GM12878 (cell line): Measurements from ENCODE around the gene INF2. TPM values are rescaled to one million over a fixed set of nuclear protein-coding genes. Genes with fewer than 3 reads are reported as not detected.

Experiments
- ASH2L ChIP-seq: fragments of 300-600, 200-600 bp; sonication (generic); IDR thresholded peaks from 2 replicates; pipeline ENCODE4 v1.6.1; 2017; ENCODE audit warnings: low read depth, mild to moderate bottlenecking, borderline replicate concordance
- BHLHE40 ChIP-seq, 2 experiments: fragments of 450-650 bp in 1 of 2; IDR thresholded peaks; 2 replicates each; pipeline ENCODE4 v1.6.1; 2011 to 2017; ENCODE audit warnings: low read depth in 2 of 2, borderline replicate concordance in 1 of 2, improper control_type of control experiment in 1 of 2, low read length in 1 of 2, mild to moderate bottlenecking in 1 of 2
- CHD1 ChIP-seq: IDR thresholded peaks from 2 replicates; pipeline ENCODE4 v1.6.1; 2012; ENCODE audit warnings: low read depth, low read length, improper control_type of control experiment
- CHD2 ChIP-seq: IDR thresholded peaks from 2 replicates; pipeline ENCODE4 v1.6.1; 2011; ENCODE audit warnings: low read depth, low read length, improper control_type of control experiment, borderline replicate concordance
- CTCF ChIP-seq, 3 experiments: IDR thresholded peaks in 2 of 3; conservative IDR thresholded peaks in 1 of 3; 2 replicates each; pipeline ENCODE4 v1.5.1; 2011; ENCODE audit warnings: low read depth in 3 of 3, low read length in 3 of 3, mild to moderate bottlenecking in 3 of 3, control low read depth in 2 of 3, moderate library complexity in 2 of 3, inconsistent platforms in 1 of 3, mixed read lengths in 1 of 3; ENCODE audit not compliant: control insufficient read depth in 2 of 3, insufficient read depth in 1 of 3; ENCODE audit errors: extremely low read depth in 1 of 3
- E2F8 ChIP-seq: fragments of 450-650 bp; IDR thresholded peaks from 2 replicates; pipeline ENCODE4 v1.6.1; 2018; ENCODE audit warnings: mild to moderate bottlenecking, low read depth, moderate library complexity; ENCODE audit not compliant: partially characterized antibody
- E4F1 ChIP-seq: fragments of 450-650 bp; IDR thresholded peaks from 2 replicates; pipeline ENCODE4 v1.6.1; 2018; ENCODE audit warnings: borderline replicate concordance, mild to moderate bottlenecking; ENCODE audit not compliant: partially characterized antibody
- KAT2A ChIP-seq: conservative IDR thresholded peaks from 2 replicates; pipeline ENCODE4 v1.6.1; 2011; ENCODE audit warnings: low read depth, low read length; ENCODE audit not compliant: control insufficient read depth
- MXI1 ChIP-seq: fragments of 150-350 bp; IDR thresholded peaks from 2 replicates; pipeline ENCODE4 v1.6.1; 2011; ENCODE audit warnings: low read depth, mild to moderate bottlenecking, inconsistent platforms, low read length, improper control_type of control experiment
- NFYA ChIP-seq: IDR thresholded peaks from 2 replicates; pipeline ENCODE4 v1.6.1; 2011; ENCODE audit warnings: low read depth, mild to moderate bottlenecking, low read length, improper control_type of control experiment, borderline replicate concordance
- NR2C2 ChIP-seq: IDR thresholded peaks from 2 replicates; pipeline ENCODE4 v1.6.1; 2011; ENCODE audit warnings: borderline replicate concordance, low read depth; ENCODE audit not compliant: control insufficient read depth, insufficient read length
- PAX5 ChIP-seq: IDR thresholded peaks from 2 replicates; pipeline ENCODE4 v1.6.1; 2011; ENCODE audit warnings: low read depth, low read length, borderline replicate concordance
- POLR2A ChIP-seq: IDR thresholded peaks from 2 replicates; pipeline ENCODE4 v1.6.1; 2011; ENCODE audit warnings: low read depth, mild to moderate bottlenecking, low read length
- POLR2AphosphoS2 ChIP-seq: IDR thresholded peaks from 2 replicates; pipeline ENCODE4 v1.6.1; 2011; ENCODE audit warnings: low read depth, mild to moderate bottlenecking, low read length, improper control_type of control experiment, moderate library complexity
- RAD21 ChIP-seq: IDR thresholded peaks from 2 replicates; pipeline ENCODE4 v1.6.1; 2011; ENCODE audit warnings: mild to moderate bottlenecking, low read depth, low read length, moderate library complexity; ENCODE audit not compliant: insufficient read depth
- SIN3A ChIP-seq: IDR thresholded peaks from 2 replicates; pipeline ENCODE4 v1.6.1; 2012; ENCODE audit warnings: low read depth, low read length, improper control_type of control experiment
- SMC3 ChIP-seq: IDR thresholded peaks from 2 replicates; pipeline ENCODE4 v1.6.1; 2011; ENCODE audit warnings: low read length, improper control_type of control experiment, borderline replicate concordance
- SRF ChIP-seq, 2 experiments: IDR thresholded peaks; 2 replicates each; pipeline ENCODE4 v1.6.1; 2011; ENCODE audit warnings: low read depth in 2 of 2, low read length in 2 of 2, mild to moderate bottlenecking in 1 of 2, moderate library complexity in 1 of 2
- STAT1 ChIP-seq: fragments of 450-650 bp; conservative IDR thresholded peaks from 2 replicates; pipeline ENCODE4 v1.6.1; 2014; ENCODE audit warnings: antibody characterized with exemption, mild to moderate bottlenecking
- TBL1XR1 ChIP-seq: IDR thresholded peaks from 2 replicates; pipeline ENCODE4 v1.6.1; 2012; ENCODE audit warnings: low read depth, low read length, improper control_type of control experiment
- YY1 ChIP-seq: IDR thresholded peaks from 2 replicates; pipeline ENCODE4 v1.6.1; 2011; ENCODE audit warnings: low read depth, mild to moderate bottlenecking, low read length
- polyA plus RNA-seq, 11 experiments: library from polyadenylated mRNA; depleted of rRNA in 4 of 11; unstranded in 6 of 11; stranded (reverse) in 5 of 11; fragments of >200 nt; fragmentation: Nextera tagmentation in 4 of 11; fragmentation: Illumina TruSeq in 1 of 11; extraction: Ambion mirVana in 4 of 11; extraction: Trizol in 1 of 11; gene quantifications; 1 replicate in 1 of 11; 2 replicates in 10 of 11; pipeline versions ENCODE4 v1.2.1 to v1.2.3, GENCODE V29; 2011 to 2016; ENCODE audit warnings: inconsistent platforms in 2 of 11, missing spikeins in 2 of 11, low read depth in 1 of 11
- total RNA-seq, 4 experiments: library from RNA; depleted of rRNA in 3 of 4; stranded (reverse); fragments of >200 nt in 3 of 4; fragmentation: Illumina TruSeq in 1 of 4; extraction: Trizol in 1 of 4; gene quantifications; 2 replicates each; pipeline versions ENCODE4 v1.2.1 to v1.2.3, GENCODE V29; 2013 to 2021
- TF ChIP-seq, protein P1 (sequence below): IDR thresholded peaks from 2 replicates; pipeline ENCODE4 v1.6.1; 2012; ENCODE audit warnings: low read depth, low read length, improper control_type of control experiment

The INF2 gene
- total and polyA plus RNA-seq, 10 of the 15 experiments (the other 5 are each of a cell fraction or from before 2014, with no cell fraction given), result 0.72 to 43.2 (median 8.3) TPM

GRCh38 chr14:104768437-104769323 is 79.3 kb downstream of the INF2 start (continued):
- TF ChIP-seq E2F8 (no peak), SRF (IDR thresholded peaks at IDR 0.05; ENCODE audit: low read depth in 2 of 2, low read length in 2 of 2) (no peak), POLR2AphosphoS2 (no peak), CTCF (IDR thresholded peaks at IDR 0.05 in 2 of 3, conservative IDR thresholded peaks at IDR 0.05 in 1 of 3; ENCODE audit: control insufficient read depth in 2 of 3, extremely low read depth in 1 of 3, insufficient read depth in 1 of 3, low read depth in 3 of 3, low read length in 3 of 3) (peak; percentile 76 to 97 (median 93)), NFYA (no peak), NR2C2 (no peak), YY1 (peak; percentile 66), CHD2 (0 out of 2 replicates have a peak, but pooled peaks have one; percentile 29), RAD21 (peak; percentile 80), CHD1 (no peak), ASH2L (no peak), MXI1 (no peak), PAX5 (peak; percentile 67; the same call in 1 of the 2 replicates), TBL1XR1 (no peak), BHLHE40 (IDR thresholded peaks at IDR 0.05; ENCODE audit: borderline replicate concordance in 1 of 2, low read depth in 2 of 2, low read length in 1 of 2) (peak; percentile 10 to 42; a peak in 1 of 4 replicates), SIN3A (no peak), STAT1 (no peak), POLR2A (peak; percentile 41), SMC3 (peak; percentile 77), KAT2A (no peak), E4F1 (no peak)
- TF ChIP-seq, protein P1, sequence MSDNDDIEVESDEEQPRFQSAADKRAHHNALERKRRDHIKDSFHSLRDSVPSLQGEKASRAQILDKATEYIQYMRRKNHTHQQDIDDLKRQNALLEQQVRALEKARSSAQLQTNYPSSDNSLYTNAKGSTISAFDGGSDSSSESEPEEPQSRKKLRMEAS, result peak; percentile 25; the same call in 1 of the 2 replicates
